HepG2 (cell line): Measurements from ENCODE around the gene PCSK6. TPM values are rescaled to one million over a fixed set of nuclear protein-coding genes. Genes with fewer than 3 reads are reported as not detected.
A peak's percentile ranks its signal among the peaks of the same experiment; 100 is the strongest.

ENCODE experiments used
- AHR ChIP-seq: IDR thresholded peaks from 2 replicates; pipeline ENCODE4 v1.6.1; 2018; ENCODE audit warnings: missing genetic modification reagents, missing compliant biosample characterization
- CREM ChIP-seq, 2 experiments: sonication (generic) in 1 of 2; formaldehyde crosslinking in 1 of 2; IDR thresholded peaks; 2 replicates each; pipeline versions ENCODE4 v1.4.0 to v1.6.1; 2016 to 2020; ENCODE audit warnings: antibody characterized with exemption in 1 of 2, mild to moderate bottlenecking in 1 of 2, missing genetic modification reagents in 1 of 2
- HNRNPK ChIP-seq: fragments of 200-400 bp; formaldehyde crosslinking; IDR thresholded peaks from 2 replicates; pipeline ENCODE4 v1.6.1; 2018; ENCODE audit warnings: low read length, low read depth, moderate library complexity, mild to moderate bottlenecking; ENCODE audit not compliant: poor library complexity, severe bottlenecking
- KDM4B ChIP-seq: sonication (generic); formaldehyde crosslinking; IDR thresholded peaks from 2 replicates; pipeline ENCODE4 v1.4.0; 2020; ENCODE audit warnings: missing genetic modification reagents
- KLF11 ChIP-seq: IDR thresholded peaks from 2 replicates; pipeline ENCODE4 v1.6.1; 2016; ENCODE audit warnings: missing compliant biosample characterization
- MBNL3 ChIP-seq: fragments of 250-450 bp; sonication (Bioruptor Pico); conservative IDR thresholded peaks from 2 replicates; pipeline ENCODE4 v1.8.0; 2022; ENCODE audit warnings: mild to moderate bottlenecking, inconsistent platforms
- NBN ChIP-seq: fragments of 450-650 bp; conservative IDR thresholded peaks from 2 replicates; pipeline ENCODE4 v1.6.1; 2017
- NCOR1 ChIP-seq: fragments of 200-600 bp; sonication (generic); IDR thresholded peaks from 2 replicates; pipeline ENCODE4 v1.7.0; 2017; ENCODE audit warnings: antibody characterized with exemption, low read length, borderline replicate concordance
- PITX1 ChIP-seq: sonication (generic); formaldehyde crosslinking; IDR thresholded peaks from 2 replicates; pipeline ENCODE4 v1.5.1; 2020; ENCODE audit warnings: mild to moderate bottlenecking, missing genetic modification reagents
- PRMT3 ChIP-seq: sonication (generic); formaldehyde crosslinking; IDR thresholded peaks from 2 replicates; pipeline ENCODE4 v1.8.1; 2022; ENCODE audit warnings: low read depth, mild to moderate bottlenecking, moderate library complexity, missing genetic modification reagents, borderline replicate concordance
- REL ChIP-seq: sonication (generic); formaldehyde crosslinking; conservative IDR thresholded peaks from 2 replicates; pipeline ENCODE4 v1.8.0; 2022; ENCODE audit warnings: mild to moderate bottlenecking, missing genetic modification reagents, moderate library complexity
- ZFY ChIP-seq: sonication (generic); formaldehyde crosslinking; IDR thresholded peaks from 2 replicates; pipeline ENCODE4 v1.4.0; 2020; ENCODE audit warnings: missing genetic modification reagents
- ZNF251 ChIP-seq: sonication (generic); formaldehyde crosslinking; IDR thresholded peaks from 2 replicates; pipeline ENCODE4 v1.9.0; 2021; ENCODE audit warnings: mild to moderate bottlenecking, missing genetic modification reagents
- ZNF292 ChIP-seq: sonication (generic); formaldehyde crosslinking; IDR thresholded peaks from 2 replicates; pipeline ENCODE4 v1.8.1; 2022; ENCODE audit warnings: mild to moderate bottlenecking, low read depth, missing genetic modification reagents, borderline replicate concordance
- ZNF547 ChIP-seq: sonication (generic); formaldehyde crosslinking; IDR thresholded peaks from 2 replicates; pipeline ENCODE4 v1.5.1; 2020; ENCODE audit warnings: mild to moderate bottlenecking, missing genetic modification reagents
- ZNF589 ChIP-seq: sonication (generic); formaldehyde crosslinking; conservative IDR thresholded peaks from 2 replicates; pipeline ENCODE4 v1.8.0; 2022; ENCODE audit warnings: mild to moderate bottlenecking, moderate library complexity, missing genetic modification reagents
- ZNF616 ChIP-seq: sonication (generic); formaldehyde crosslinking; IDR thresholded peaks from 2 replicates; pipeline ENCODE4 v1.5.0; 2020; ENCODE audit warnings: low read depth, mild to moderate bottlenecking, missing genetic modification reagents
- ZNF746 ChIP-seq: sonication (generic); formaldehyde crosslinking; IDR thresholded peaks from 2 replicates; pipeline ENCODE4 v1.8.0; 2022; ENCODE audit warnings: mild to moderate bottlenecking, missing genetic modification reagents
- ZSCAN30 ChIP-seq: sonication (generic); formaldehyde crosslinking; IDR thresholded peaks from 2 replicates; pipeline ENCODE4 v1.5.0; 2020; ENCODE audit warnings: mild to moderate bottlenecking, missing genetic modification reagents
- polyA plus RNA-seq, 8 experiments: library from polyadenylated mRNA; depleted of rRNA in 3 of 8; stranded (reverse) in 7 of 8; unstranded in 1 of 8; fragments of >200 nt; fragmentation: Illumina TruSeq in 4 of 8; extraction: Trizol in 4 of 8; gene quantifications; 2 replicates each; pipeline versions ENCODE4 v1.2.1 to v1.2.3, GENCODE V29; 2011 to 2016; ENCODE audit warnings: low read depth in 4 of 8, missing spikeins in 1 of 8, mixed read lengths in 1 of 8; ENCODE audit not compliant: insufficient read depth in 1 of 8
- total RNA-seq, 5 experiments: library from RNA; depleted of rRNA; stranded (reverse); fragments of >200 nt; fragmentation: Illumina TruSeq; extraction: Trizol; gene quantifications; 2 replicates each; pipeline ENCODE4 v1.2.3, GENCODE V29; 2016; ENCODE audit warnings: low read depth in 1 of 5
- TF ChIP-seq, protein P1 (sequence below): sonication (generic); formaldehyde crosslinking; IDR thresholded peaks from 2 replicates; pipeline ENCODE4 v1.5.0; 2020; ENCODE audit warnings: mild to moderate bottlenecking, missing genetic modification reagents
- TF ChIP-seq, protein P2 (sequence below): sonication (generic); formaldehyde crosslinking; IDR thresholded peaks from 2 replicates; pipeline ENCODE4 v1.4.0; 2020; ENCODE audit warnings: mild to moderate bottlenecking, missing genetic modification reagents
- TF ChIP-seq, protein P3 (sequence below): sonication (generic); formaldehyde crosslinking; IDR thresholded peaks from 2 replicates; pipeline ENCODE4 v1.4.0; 2020; ENCODE audit warnings: missing genetic modification reagents, borderline replicate concordance
- TF ChIP-seq, protein P4 (sequence below): fragments of 450-650 bp; IDR thresholded peaks from 2 replicates; pipeline ENCODE4 v1.6.1; 2016
- TF ChIP-seq, protein P5 (sequence below): sonication (generic); formaldehyde crosslinking; conservative IDR thresholded peaks from 2 replicates; pipeline ENCODE4 v1.4.0; 2020; ENCODE audit warnings: missing genetic modification reagents

The PCSK6 gene
- total and polyA plus RNA-seq, 2 of the 13 experiments (the other 11 are each of a cell fraction or from before 2014, with no cell fraction given), result 56.5 to 155 TPM

DNA sequence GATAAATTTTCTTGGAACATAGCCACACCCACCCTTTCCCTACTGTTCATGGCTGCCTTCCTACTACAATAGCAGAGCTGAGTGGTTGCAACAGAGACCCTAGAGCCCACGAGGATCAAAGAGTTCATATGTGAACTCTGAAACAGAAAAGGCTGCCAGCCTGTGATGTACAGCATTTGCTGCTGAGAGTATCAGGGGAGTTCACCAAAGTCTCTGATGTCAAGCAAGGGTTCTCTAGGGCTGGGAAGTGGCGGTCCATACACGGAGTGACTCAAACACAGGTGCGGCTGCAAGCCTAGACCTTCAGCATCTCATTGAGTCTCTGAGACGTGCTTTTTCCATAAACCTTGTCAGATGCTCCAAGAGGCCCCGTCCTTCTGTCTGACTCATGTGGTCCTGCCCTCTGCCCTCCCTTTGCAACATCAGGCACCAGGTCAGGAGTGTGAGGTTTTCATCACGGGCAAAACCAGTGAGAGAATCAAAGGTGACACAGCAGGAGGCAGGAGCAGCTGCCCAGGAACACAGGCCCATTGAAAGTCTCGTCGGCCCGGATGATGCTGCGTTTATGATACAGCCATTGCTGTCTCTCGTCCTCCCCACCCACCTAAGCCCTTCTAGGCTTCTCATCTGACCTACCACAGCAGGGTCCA lies 42.9 kb downstream of the PCSK6 start (continued):
- TF ChIP-seq, protein P1, sequence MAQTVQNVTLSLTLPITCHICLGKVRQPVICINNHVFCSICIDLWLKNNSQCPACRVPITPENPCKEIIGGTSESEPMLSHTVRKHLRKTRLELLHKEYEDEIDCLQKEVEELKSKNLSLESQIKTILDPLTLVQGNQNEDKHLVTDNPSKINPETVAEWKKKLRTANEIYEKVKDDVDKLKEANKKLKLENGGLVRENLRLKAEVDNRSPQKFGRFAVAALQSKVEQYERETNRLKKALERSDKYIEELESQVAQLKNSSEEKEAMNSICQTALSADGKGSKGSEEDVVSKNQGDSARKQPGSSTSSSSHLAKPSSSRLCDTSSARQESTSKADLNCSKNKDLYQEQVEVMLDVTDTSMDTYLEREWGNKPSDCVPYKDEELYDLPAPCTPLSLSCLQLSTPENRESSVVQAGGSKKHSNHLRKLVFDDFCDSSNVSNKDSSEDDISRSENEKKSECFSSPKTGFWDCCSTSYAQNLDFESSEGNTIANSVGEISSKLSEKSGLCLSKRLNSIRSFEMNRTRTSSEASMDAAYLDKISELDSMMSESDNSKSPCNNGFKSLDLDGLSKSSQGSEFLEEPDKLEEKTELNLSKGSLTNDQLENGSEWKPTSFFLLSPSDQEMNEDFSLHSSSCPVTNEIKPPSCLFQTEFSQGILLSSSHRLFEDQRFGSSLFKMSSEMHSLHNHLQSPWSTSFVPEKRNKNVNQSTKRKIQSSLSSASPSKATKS (CRISPR knock-in tag), result no peak
- TF ChIP-seq, protein P2, sequence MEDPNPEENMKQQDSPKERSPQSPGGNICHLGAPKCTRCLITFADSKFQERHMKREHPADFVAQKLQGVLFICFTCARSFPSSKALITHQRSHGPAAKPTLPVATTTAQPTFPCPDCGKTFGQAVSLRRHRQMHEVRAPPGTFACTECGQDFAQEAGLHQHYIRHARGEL, result no peak
- TF ChIP-seq ZNF589 (no peak), NCOR1 (peak; percentile 67; the same call in 1 of the 2 replicates), REL (CRISPR knock-in tag) (no peak), CREM (IDR thresholded peaks at IDR 0.05) (peak; percentile 43; the same call in 1 of the 2 replicates), CREM (CRISPR knock-in tag; IDR thresholded peaks at IDR 0.05) (no peak), ZNF616 (CRISPR knock-in tag) (no peak), ZNF251 (CRISPR knock-in tag) (no peak), NBN (no peak), ZSCAN30 (CRISPR knock-in tag) (no peak), PRMT3 (no peak), ZFY (CRISPR knock-in tag) (no peak), AHR (no peak), KDM4B (no peak), ZNF292 (CRISPR knock-in tag) (0 out of 2 replicates have a peak, but pooled peaks have one; percentile 63), MBNL3 (CRISPR knock-in tag) (no peak), HNRNPK (no peak), ZNF547 (CRISPR knock-in tag) (no peak), ZNF746 (CRISPR knock-in tag) (no peak), PITX1 (CRISPR knock-in tag) (no peak), KLF11 (CRISPR knock-in tag) (no peak)
- TF ChIP-seq, protein P3, sequence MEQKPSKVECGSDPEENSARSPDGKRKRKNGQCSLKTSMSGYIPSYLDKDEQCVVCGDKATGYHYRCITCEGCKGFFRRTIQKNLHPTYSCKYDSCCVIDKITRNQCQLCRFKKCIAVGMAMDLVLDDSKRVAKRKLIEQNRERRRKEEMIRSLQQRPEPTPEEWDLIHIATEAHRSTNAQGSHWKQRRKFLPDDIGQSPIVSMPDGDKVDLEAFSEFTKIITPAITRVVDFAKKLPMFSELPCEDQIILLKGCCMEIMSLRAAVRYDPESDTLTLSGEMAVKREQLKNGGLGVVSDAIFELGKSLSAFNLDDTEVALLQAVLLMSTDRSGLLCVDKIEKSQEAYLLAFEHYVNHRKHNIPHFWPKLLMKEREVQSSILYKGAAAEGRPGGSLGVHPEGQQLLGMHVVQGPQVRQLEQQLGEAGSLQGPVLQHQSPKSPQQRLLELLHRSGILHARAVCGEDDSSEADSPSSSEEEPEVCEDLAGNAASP (CRISPR knock-in tag), result peak; percentile 44; the same call in 1 of the 2 replicates
- TF ChIP-seq, protein P4, sequence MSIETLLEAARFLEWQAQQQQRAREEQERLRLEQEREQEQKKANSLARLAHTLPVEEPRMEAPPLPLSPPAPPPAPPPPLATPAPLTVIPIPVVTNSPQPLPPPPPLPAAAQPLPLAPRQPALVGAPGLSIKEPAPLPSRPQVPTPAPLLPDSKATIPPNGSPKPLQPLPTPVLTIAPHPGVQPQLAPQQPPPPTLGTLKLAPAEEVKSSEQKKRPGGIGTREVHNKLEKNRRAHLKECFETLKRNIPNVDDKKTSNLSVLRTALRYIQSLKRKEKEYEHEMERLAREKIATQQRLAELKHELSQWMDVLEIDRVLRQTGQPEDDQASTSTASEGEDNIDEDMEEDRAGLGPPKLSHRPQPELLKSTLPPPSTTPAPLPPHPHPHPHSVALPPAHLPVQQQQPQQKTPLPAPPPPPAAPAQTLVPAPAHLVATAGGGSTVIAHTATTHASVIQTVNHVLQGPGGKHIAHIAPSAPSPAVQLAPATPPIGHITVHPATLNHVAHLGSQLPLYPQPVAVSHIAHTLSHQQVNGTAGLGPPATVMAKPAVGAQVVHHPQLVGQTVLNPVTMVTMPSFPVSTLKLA, result peak; percentile 1; the same call in 1 of the 2 replicates
- TF ChIP-seq, protein P5, sequence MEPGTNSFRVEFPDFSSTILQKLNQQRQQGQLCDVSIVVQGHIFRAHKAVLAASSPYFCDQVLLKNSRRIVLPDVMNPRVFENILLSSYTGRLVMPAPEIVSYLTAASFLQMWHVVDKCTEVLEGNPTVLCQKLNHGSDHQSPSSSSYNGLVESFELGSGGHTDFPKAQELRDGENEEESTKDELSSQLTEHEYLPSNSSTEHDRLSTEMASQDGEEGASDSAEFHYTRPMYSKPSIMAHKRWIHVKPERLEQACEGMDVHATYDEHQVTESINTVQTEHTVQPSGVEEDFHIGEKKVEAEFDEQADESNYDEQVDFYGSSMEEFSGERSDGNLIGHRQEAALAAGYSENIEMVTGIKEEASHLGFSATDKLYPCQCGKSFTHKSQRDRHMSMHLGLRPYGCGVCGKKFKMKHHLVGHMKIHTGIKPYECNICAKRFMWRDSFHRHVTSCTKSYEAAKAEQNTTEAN (CRISPR knock-in tag), result no peak
